WTC11 (cell line): ENCODE measurements around the gene MGAT3. TPM values are rescaled to one million over a fixed set of nuclear protein-coding genes. Genes with fewer than 3 reads are reported as not detected.

Experiments used
- ATAC-seq: fragments of 200-7000 bp; cut with Tn5 transposase; 2 replicates; pipeline ENCODE4 v1.10.0; 2021; ENCODE audit warnings: mild to moderate bottlenecking, moderate library complexity
- CTCF ChIA-PET: fragments of 300-600 bp; sonication (Branson Sonifier 250); formaldehyde crosslinking; loops from one replicate; lab custom pipeline; 2021; ENCODE audit warnings: antibody characterized with exemption; lab: Charles Lee
- POLR2A ChIA-PET: fragments of 350-600 bp; sonication (Branson Sonifier 250); formaldehyde crosslinking; loops from one replicate; lab custom pipeline; 2021; ENCODE audit warnings: antibody characterized with exemption; lab: Charles Lee
- DNase-seq: peaks from one replicate; pipeline ENCODE4 v3.0.0; 2021; ENCODE audit warnings: low spot score
- H3K27ac Mint-ChIP-seq: 2 replicates; pipeline ENCODE4 v1.8.0; 2021; ENCODE audit warnings: mixed read lengths
- H3K27me3 Mint-ChIP-seq: 2 replicates; pipeline ENCODE4 v1.8.0; 2021; ENCODE audit warnings: low read depth, mild to moderate bottlenecking, moderate library complexity, mixed read lengths
- H3K36me3 Mint-ChIP-seq: 2 replicates; pipeline ENCODE4 v1.8.0; 2021; ENCODE audit warnings: mixed read lengths
- H3K4me1 Mint-ChIP-seq: 2 replicates; pipeline ENCODE4 v1.8.0; 2022; ENCODE audit warnings: mixed read lengths
- H3K4me3 Mint-ChIP-seq: 2 replicates; pipeline ENCODE4 v1.8.0; 2021; ENCODE audit warnings: mild to moderate bottlenecking, moderate library complexity, mixed read lengths
- H3K9me3 Mint-ChIP-seq: 2 replicates; pipeline ENCODE4 v1.8.0; 2021; ENCODE audit warnings: mixed read lengths
- CBFB ChIP-seq: sonication (generic); formaldehyde crosslinking; IDR thresholded peaks from 2 replicates; pipeline ENCODE4 v1.8.1; 2022; ENCODE audit warnings: mild to moderate bottlenecking, low read depth, missing genetic modification reagents
- ESRRA ChIP-seq: sonication (generic); formaldehyde crosslinking; IDR thresholded peaks from 2 replicates; pipeline ENCODE4 v1.8.1; 2022; ENCODE audit warnings: mild to moderate bottlenecking, missing genetic modification reagents, borderline replicate concordance
- ETV6 ChIP-seq: sonication (generic); formaldehyde crosslinking; IDR thresholded peaks from 2 replicates; pipeline ENCODE4 v1.8.1; 2022; ENCODE audit warnings: mild to moderate bottlenecking, missing genetic modification reagents
- FOXP1 ChIP-seq: sonication (generic); formaldehyde crosslinking; IDR thresholded peaks from 2 replicates; pipeline ENCODE4 v1.8.0; 2022; ENCODE audit warnings: missing genetic modification reagents, mild to moderate bottlenecking, moderate library complexity, borderline replicate concordance
- HMGA2 ChIP-seq: fragments of 250-450 bp; sonication (Bioruptor Pico); IDR thresholded peaks from 2 replicates; pipeline ENCODE4 v1.4.0; 2021; ENCODE audit warnings: mild to moderate bottlenecking, moderate library complexity
- JAZF1 ChIP-seq: fragments of 250-450 bp; sonication (Bioruptor Pico); IDR thresholded peaks from 2 replicates; pipeline ENCODE4 v1.9.0; 2021; ENCODE audit warnings: moderate library complexity, mild to moderate bottlenecking, inconsistent platforms
- KAT7 ChIP-seq: sonication (generic); formaldehyde crosslinking; IDR thresholded peaks from 2 replicates; pipeline ENCODE4 v1.8.1; 2023; ENCODE audit warnings: missing genetic modification reagents, mild to moderate bottlenecking, borderline replicate concordance
- MYBL2 ChIP-seq: sonication (generic); formaldehyde crosslinking; IDR thresholded peaks from 2 replicates; pipeline ENCODE4 v1.8.1; 2023; ENCODE audit warnings: mild to moderate bottlenecking, moderate library complexity, missing genetic modification reagents
- NFYB ChIP-seq: sonication (generic); formaldehyde crosslinking; conservative IDR thresholded peaks from 2 replicates; pipeline ENCODE4 v1.8.0; 2022; ENCODE audit warnings: low read depth, missing genetic modification reagents
- SMAD3 ChIP-seq: sonication (generic); formaldehyde crosslinking; IDR thresholded peaks from 2 replicates; pipeline ENCODE4 v1.8.0; 2022; ENCODE audit warnings: missing genetic modification reagents, mild to moderate bottlenecking, borderline replicate concordance
- ZNF138 ChIP-seq: sonication (generic); formaldehyde crosslinking; conservative IDR thresholded peaks from 2 replicates; pipeline ENCODE4 v1.8.1; 2022; ENCODE audit warnings: mild to moderate bottlenecking, moderate library complexity, missing genetic modification reagents
- ZNF232 ChIP-seq: sonication (generic); formaldehyde crosslinking; IDR thresholded peaks from 2 replicates; pipeline ENCODE4 v1.8.0; 2022; ENCODE audit warnings: mild to moderate bottlenecking, missing genetic modification reagents
- ZNF263 ChIP-seq: sonication (generic); formaldehyde crosslinking; IDR thresholded peaks from 2 replicates; pipeline ENCODE4 v1.8.1; 2022; ENCODE audit warnings: low read depth, mild to moderate bottlenecking, moderate library complexity, missing genetic modification reagents
- ZNF396 ChIP-seq: fragments of 250-450 bp; sonication (Bioruptor Pico); IDR thresholded peaks from 2 replicates; pipeline ENCODE4 v1.8.0; 2021; ENCODE audit warnings: mild to moderate bottlenecking, moderate library complexity, borderline replicate concordance
- total RNA-seq: library from RNA; stranded (reverse); gene quantifications from 3 replicates; pipeline ENCODE4 v1.2.3, GENCODE V29; 2021
- TF ChIP-seq, protein P1 (sequence below): fragments of 250-450 bp; sonication (Bioruptor Pico); IDR thresholded peaks from 2 replicates; pipeline ENCODE4 v1.9.0; 2021; ENCODE audit warnings: mild to moderate bottlenecking
- TF ChIP-seq, protein P2 (sequence below): sonication (generic); formaldehyde crosslinking; IDR thresholded peaks from 2 replicates; pipeline ENCODE4 v1.8.1; 2022; ENCODE audit warnings: missing genetic modification reagents, borderline replicate concordance
- TF ChIP-seq, protein P3 (sequence below): fragments of 250-450 bp; sonication (Bioruptor Pico); IDR thresholded peaks from 2 replicates; pipeline ENCODE4 v1.8.0; 2021; ENCODE audit warnings: mild to moderate bottlenecking
- TF ChIP-seq, protein P4 (sequence below): fragments of 200-600 bp; IDR thresholded peaks from 2 replicates; pipeline ENCODE4 v1.8.0; 2022; ENCODE audit warnings: antibody characterized with exemption
- TF ChIP-seq, protein P5 (sequence below): sonication (generic); formaldehyde crosslinking; IDR thresholded peaks from 2 replicates; pipeline ENCODE4 v1.8.0; 2022; ENCODE audit warnings: mild to moderate bottlenecking, missing genetic modification reagents
- TF ChIP-seq, protein P6 (sequence below): sonication (generic); formaldehyde crosslinking; IDR thresholded peaks from 2 replicates; pipeline ENCODE4 v1.8.1; 2023; ENCODE audit warnings: mild to moderate bottlenecking, missing genetic modification reagents

Gene MGAT3
- total RNA-seq, 1 experiment from 2014 or later, result 11.4 TPM

DNA sequence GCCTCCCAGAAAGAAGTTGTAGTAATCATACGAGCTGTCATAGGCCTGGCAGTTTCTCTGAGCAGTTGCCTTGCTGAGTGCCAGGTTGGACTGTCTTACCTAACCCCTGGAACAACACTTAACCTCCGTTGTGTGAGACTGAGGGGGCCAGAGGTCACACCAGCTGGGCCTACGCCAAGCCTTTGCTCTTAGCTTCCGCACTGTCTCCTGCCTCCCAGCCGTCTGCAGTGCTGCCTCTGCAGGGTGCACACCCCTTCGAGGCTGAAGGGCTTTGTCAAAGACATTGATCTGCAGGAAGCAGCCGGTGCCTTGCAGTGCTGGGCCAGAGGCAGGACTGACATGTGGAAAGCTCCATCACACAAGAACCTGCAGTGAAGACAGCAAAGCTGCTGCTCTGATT lies 40.5 kb upstream of the MGAT3 start:
- no peak overlapping the region for H3K27ac Mint-ChIP-seq
- POLR2A ChIA-PET, result no interaction called here
- no peak for DNase-seq
- no peak for ATAC-seq
- TF ChIP-seq KAT7 (CRISPR knock-in tag) (no peak), ESRRA (CRISPR knock-in tag) (no peak), SMAD3 (CRISPR knock-in tag) (no peak), ZNF232 (CRISPR knock-in tag) (no peak), MYBL2 (CRISPR knock-in tag) (no peak)
- TF ChIP-seq, protein P1, sequence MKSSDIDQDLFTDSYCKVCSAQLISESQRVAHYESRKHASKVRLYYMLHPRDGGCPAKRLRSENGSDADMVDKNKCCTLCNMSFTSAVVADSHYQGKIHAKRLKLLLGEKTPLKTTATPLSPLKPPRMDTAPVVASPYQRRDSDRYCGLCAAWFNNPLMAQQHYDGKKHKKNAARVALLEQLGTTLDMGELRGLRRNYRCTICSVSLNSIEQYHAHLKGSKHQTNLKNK (CRISPR knock-in tag), result no peak
- TF ChIP-seq, protein P2, sequence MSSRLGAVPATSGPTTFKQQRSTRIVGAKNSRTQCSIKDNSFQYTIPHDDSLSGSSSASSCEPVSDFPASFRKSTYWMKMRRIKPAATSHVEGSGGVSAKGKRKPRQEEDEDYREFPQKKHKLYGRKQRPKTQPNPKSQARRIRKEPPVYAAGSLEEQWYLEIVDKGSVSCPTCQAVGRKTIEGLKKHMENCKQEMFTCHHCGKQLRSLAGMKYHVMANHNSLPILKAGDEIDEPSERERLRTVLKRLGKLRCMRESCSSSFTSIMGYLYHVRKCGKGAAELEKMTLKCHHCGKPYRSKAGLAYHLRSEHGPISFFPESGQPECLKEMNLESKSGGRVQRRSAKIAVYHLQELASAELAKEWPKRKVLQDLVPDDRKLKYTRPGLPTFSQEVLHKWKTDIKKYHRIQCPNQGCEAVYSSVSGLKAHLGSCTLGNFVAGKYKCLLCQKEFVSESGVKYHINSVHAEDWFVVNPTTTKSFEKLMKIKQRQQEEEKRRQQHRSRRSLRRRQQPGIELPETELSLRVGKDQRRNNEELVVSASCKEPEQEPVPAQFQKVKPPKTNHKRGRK (CRISPR knock-in tag), result no peak
- TF ChIP-seq, all 79 proteins: peak for 0
- Mint-ChIP-seq H3K9me3 (no peaks in the 10 kb centered on the region), H3K4me3 (no peak overlapping the region), H3K4me1 (no peaks in the 10 kb centered on the region), H3K27me3 (no peaks in the 10 kb centered on the region), H3K36me3 (peaks cover 31% of the 10 kb centered on the region)
- CTCF ChIA-PET, result interaction anchor here (0.8 kb wide), 1 partner anchor 80 kb away, joined by 3 read pairs; no protein-coding TSS in a partner anchor

DNA sequence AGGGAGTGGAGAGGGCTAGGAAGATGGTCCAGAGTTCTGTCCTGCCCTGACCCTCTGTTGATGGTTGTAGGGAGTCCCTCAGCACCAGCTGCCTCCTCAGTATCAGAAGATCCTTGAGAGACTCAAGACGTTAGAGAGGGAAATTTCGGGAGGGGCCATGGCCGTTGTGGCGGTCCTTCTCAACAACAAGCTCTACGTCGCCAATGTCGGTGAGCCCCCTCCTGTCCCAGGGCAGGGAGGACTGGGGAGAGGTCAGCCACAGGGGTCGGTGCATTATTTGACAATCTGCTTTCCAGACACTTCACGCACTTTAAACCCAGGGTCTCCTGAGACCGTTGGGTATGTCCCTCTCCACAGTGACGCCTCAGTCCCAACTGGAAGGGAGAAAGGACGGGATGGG lies 39.2 kb upstream of the MGAT3 start:
- H3K36me3 Mint-ChIP-seq, result peaks cover 39% of the 10 kb centered on the region
- no peaks in the 10 kb centered on the region for H3K27me3 Mint-ChIP-seq
- no peak overlapping the region for H3K27ac Mint-ChIP-seq
- no peak for ATAC-seq
- POLR2A ChIA-PET, result no interaction called here
- TF ChIP-seq, protein P3, sequence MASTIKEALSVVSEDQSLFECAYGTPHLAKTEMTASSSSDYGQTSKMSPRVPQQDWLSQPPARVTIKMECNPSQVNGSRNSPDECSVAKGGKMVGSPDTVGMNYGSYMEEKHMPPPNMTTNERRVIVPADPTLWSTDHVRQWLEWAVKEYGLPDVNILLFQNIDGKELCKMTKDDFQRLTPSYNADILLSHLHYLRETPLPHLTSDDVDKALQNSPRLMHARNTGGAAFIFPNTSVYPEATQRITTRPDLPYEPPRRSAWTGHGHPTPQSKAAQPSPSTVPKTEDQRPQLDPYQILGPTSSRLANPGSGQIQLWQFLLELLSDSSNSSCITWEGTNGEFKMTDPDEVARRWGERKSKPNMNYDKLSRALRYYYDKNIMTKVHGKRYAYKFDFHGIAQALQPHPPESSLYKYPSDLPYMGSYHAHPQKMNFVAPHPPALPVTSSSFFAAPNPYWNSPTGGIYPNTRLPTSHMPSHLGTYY (CRISPR knock-in tag), result no peak
- TF ChIP-seq NFYB (no peak), ZNF396 (CRISPR knock-in tag) (no peak), ZNF263 (CRISPR knock-in tag) (no peak), JAZF1 (no peak), ETV6 (CRISPR knock-in tag) (no peak), FOXP1 (CRISPR knock-in tag) (no peak), HMGA2 (CRISPR knock-in tag) (no peak), ESRRA (CRISPR knock-in tag) (no peak), ZNF138 (CRISPR knock-in tag) (no peak), CBFB (no peak)
- TF ChIP-seq, protein P4, sequence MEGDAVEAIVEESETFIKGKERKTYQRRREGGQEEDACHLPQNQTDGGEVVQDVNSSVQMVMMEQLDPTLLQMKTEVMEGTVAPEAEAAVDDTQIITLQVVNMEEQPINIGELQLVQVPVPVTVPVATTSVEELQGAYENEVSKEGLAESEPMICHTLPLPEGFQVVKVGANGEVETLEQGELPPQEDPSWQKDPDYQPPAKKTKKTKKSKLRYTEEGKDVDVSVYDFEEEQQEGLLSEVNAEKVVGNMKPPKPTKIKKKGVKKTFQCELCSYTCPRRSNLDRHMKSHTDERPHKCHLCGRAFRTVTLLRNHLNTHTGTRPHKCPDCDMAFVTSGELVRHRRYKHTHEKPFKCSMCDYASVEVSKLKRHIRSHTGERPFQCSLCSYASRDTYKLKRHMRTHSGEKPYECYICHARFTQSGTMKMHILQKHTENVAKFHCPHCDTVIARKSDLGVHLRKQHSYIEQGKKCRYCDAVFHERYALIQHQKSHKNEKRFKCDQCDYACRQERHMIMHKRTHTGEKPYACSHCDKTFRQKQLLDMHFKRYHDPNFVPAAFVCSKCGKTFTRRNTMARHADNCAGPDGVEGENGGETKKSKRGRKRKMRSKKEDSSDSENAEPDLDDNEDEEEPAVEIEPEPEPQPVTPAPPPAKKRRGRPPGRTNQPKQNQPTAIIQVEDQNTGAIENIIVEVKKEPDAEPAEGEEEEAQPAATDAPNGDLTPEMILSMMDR, result no peak
- TF ChIP-seq, protein P5, sequence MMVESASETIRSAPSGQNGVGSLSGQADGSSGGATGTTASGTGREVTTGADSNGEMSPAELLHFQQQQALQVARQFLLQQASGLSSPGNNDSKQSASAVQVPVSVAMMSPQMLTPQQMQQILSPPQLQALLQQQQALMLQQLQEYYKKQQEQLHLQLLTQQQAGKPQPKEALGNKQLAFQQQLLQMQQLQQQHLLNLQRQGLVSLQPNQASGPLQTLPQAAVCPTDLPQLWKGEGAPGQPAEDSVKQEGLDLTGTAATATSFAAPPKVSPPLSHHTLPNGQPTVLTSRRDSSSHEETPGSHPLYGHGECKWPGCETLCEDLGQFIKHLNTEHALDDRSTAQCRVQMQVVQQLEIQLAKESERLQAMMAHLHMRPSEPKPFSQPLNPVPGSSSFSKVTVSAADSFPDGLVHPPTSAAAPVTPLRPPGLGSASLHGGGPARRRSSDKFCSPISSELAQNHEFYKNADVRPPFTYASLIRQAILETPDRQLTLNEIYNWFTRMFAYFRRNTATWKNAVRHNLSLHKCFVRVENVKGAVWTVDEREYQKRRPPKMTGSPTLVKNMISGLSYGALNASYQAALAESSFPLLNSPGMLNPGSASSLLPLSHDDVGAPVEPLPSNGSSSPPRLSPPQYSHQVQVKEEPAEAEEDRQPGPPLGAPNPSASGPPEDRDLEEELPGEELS (CRISPR knock-in tag), result no peak
- TF ChIP-seq, protein P6, sequence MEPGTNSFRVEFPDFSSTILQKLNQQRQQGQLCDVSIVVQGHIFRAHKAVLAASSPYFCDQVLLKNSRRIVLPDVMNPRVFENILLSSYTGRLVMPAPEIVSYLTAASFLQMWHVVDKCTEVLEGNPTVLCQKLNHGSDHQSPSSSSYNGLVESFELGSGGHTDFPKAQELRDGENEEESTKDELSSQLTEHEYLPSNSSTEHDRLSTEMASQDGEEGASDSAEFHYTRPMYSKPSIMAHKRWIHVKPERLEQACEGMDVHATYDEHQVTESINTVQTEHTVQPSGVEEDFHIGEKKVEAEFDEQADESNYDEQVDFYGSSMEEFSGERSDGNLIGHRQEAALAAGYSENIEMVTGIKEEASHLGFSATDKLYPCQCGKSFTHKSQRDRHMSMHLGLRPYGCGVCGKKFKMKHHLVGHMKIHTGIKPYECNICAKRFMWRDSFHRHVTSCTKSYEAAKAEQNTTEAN, result no peak
- no peak for DNase-seq
- CTCF ChIA-PET, result interaction anchor here (0.6 to 0.9 kb wide), 4 partner anchors 17 to 202 kb away, joined by 3 to 4 read pairs (median 3); partner anchors contain the start of gene TAB1
- no peaks in the 10 kb centered on the region for H3K4me1 Mint-ChIP-seq
- no peak overlapping the region for H3K4me3 Mint-ChIP-seq
- H3K9me3 Mint-ChIP-seq, result no peaks in the 10 kb centered on the region
